ENCODE results near the gene PPP1R1C. TPM values are rescaled to one million over a fixed set of nuclear protein-coding genes. Genes with fewer than 3 reads are reported as not detected.

The PPP1R1C gene
- total RNA-seq, 1 donor from 2014 or later: 0.50 TPM

DNA sequence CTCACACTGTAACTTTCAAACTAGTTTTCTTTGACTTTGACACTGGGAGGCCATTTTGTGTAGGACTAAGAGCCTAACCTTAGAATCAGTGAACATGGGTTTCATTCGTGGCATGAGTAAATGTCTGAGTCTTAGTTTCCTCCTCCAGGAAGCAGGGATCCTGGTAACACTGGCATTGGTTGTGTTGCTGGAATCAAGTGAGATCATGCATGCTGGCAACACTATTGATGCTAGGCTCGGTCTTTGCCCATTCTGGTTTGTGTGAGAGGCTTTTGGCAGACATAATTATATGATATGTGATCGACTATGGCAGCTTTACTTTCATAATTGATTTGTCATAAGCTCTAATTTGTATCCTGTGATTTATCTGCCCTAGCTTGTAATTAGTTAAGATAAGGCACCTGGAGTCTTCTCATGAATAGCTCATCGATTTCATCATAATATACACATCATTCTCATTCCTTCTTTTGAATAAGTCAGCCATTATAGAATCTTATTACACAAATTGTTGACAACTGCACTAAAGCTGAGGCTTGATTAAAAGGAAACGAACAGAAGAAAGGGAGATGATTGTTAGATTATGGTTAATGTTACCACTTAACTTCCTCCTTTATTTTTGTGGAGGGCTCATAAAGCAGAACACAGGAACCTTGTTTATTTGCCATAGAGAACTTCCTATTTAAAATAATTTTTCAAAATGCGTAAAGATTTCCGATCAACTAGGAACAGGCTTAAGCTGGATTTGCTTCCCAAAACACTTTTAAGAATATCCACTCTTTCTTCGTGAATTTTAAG, 12.6 kb downstream of the PPP1R1C start:
- Histone ChIP-seq H3K4me2 (ENCODE audit: low read length) (no peak overlapping the region), H3K4me1 (ENCODE audit: insufficient read depth, low read length) (no peaks in the 10 kb centered on the region), H3K4me3 (ENCODE audit: insufficient read depth, low read depth, low read length) (no peak overlapping the region), H4K20me1 (ENCODE audit: insufficient read depth, low read length) (no peaks in the 10 kb centered on the region), H3K9ac (ENCODE audit: low read length) (no peak overlapping the region), H3K36me3 (ENCODE audit: insufficient read depth, low read length) (no peaks in the 10 kb centered on the region), H2AFZ (ENCODE audit: low read depth, low read length) (no peak overlapping the region), H3K27me3 (ENCODE audit: insufficient read depth, low read length) (no peaks in the 10 kb centered on the region), H3K27ac (ENCODE audit: low read depth, low read length) (no peak overlapping the region), H3K9me3 (ENCODE audit: insufficient read depth, low read depth, low read length) (no peaks in the 10 kb centered on the region), H3K79me2 (ENCODE audit: insufficient read depth, low read length) (no peaks in the 10 kb centered on the region)
- no peaks in the 10 kb centered on the region for H3K36me3 Mint-ChIP-seq (ENCODE audit: low read depth, unreplicated experiment)
- no peak for FAIRE-seq
- no peak for DNase-seq (ENCODE audit: low read depth)
- TF ChIP-seq, protein P1, sequence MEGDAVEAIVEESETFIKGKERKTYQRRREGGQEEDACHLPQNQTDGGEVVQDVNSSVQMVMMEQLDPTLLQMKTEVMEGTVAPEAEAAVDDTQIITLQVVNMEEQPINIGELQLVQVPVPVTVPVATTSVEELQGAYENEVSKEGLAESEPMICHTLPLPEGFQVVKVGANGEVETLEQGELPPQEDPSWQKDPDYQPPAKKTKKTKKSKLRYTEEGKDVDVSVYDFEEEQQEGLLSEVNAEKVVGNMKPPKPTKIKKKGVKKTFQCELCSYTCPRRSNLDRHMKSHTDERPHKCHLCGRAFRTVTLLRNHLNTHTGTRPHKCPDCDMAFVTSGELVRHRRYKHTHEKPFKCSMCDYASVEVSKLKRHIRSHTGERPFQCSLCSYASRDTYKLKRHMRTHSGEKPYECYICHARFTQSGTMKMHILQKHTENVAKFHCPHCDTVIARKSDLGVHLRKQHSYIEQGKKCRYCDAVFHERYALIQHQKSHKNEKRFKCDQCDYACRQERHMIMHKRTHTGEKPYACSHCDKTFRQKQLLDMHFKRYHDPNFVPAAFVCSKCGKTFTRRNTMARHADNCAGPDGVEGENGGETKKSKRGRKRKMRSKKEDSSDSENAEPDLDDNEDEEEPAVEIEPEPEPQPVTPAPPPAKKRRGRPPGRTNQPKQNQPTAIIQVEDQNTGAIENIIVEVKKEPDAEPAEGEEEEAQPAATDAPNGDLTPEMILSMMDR (IDR thresholded peaks at IDR 0.05; ENCODE audit: insufficient read depth, low read depth, low read length): no peak
- TF ChIP-seq EZH2 (IDR thresholded peaks at IDR 0.05; ENCODE audit: insufficient read depth, low read length): no peak
- no peak overlapping the region for H3K27ac Mint-ChIP-seq (ENCODE audit: unreplicated experiment)
- H3K27me3 Mint-ChIP-seq (ENCODE audit: low read depth, unreplicated experiment): no peaks in the 10 kb centered on the region
- no peaks in the 10 kb centered on the region for H3K4me1 Mint-ChIP-seq (ENCODE audit: low read depth, unreplicated experiment)
- H3K9me3 Mint-ChIP-seq (ENCODE audit: unreplicated experiment): no peaks in the 10 kb centered on the region
- H3K4me3 Mint-ChIP-seq (ENCODE audit: unreplicated experiment): no peak overlapping the region

DNA sequence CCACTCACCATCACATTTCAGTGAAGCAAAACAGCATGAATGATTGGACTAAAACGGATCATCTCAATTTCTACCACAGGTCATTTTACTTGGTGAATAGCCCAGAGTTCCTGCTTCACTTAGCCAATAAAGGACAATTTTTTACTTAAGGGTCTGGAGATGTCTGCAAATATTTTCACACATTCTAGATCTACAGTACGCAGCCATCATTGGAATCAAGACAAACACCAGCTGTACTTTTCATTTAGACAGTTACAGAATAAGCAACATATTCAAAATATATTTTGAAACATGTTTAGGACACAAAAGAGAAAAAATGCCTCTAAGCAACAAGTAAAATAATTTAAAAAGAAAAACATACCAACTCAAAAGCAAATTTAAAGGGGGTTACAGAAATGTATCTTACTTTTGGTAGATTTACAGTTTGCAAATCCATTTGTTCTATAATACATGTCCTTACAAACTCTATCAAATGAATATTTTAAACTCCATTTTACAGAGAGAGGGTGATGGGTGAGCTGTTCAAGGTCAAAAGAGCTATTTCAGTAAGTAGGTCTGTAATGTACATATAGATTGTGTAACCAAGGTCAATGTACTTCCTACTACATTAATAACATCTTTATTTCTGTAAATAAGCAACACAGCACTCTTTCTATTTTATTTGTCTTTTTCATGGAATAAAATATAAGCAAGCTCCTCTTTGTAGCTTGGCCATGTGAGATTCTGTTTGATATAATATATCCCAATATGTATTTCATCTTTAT, 13.4 kb downstream of the PPP1R1C start:
- H3K27ac ChIP-seq (ENCODE audit: low read depth, low read length): no peak overlapping the region
- no peaks in the 10 kb centered on the region for H3K4me1 Mint-ChIP-seq (ENCODE audit: low read depth, unreplicated experiment)
- no peaks in the 10 kb centered on the region for H3K9me3 Mint-ChIP-seq (ENCODE audit: unreplicated experiment)
- no peak overlapping the region for H3K4me3 Mint-ChIP-seq (ENCODE audit: unreplicated experiment)
- H3K36me3 Mint-ChIP-seq (ENCODE audit: low read depth, unreplicated experiment): no peaks in the 10 kb centered on the region
- H3K4me2 ChIP-seq (ENCODE audit: low read length): no peak overlapping the region
- no peaks in the 10 kb centered on the region for H3K27me3 ChIP-seq (ENCODE audit: insufficient read depth, low read length)
- no peaks in the 10 kb centered on the region for H3K27me3 Mint-ChIP-seq (ENCODE audit: low read depth, unreplicated experiment)
- DNase-seq (ENCODE audit: low read depth): no peak
- no peaks in the 10 kb centered on the region for H4K20me1 ChIP-seq (ENCODE audit: insufficient read depth, low read length)
- TF ChIP-seq EZH2 (IDR thresholded peaks at IDR 0.05; ENCODE audit: insufficient read depth, low read length): no peak
- TF ChIP-seq, protein P1 (IDR thresholded peaks at IDR 0.05; ENCODE audit: insufficient read depth, low read depth, low read length): no peak
- H3K4me1 ChIP-seq (ENCODE audit: insufficient read depth, low read length): no peaks in the 10 kb centered on the region
- no peak overlapping the region for H2AFZ ChIP-seq (ENCODE audit: low read depth, low read length)
- H3K79me2 ChIP-seq (ENCODE audit: insufficient read depth, low read length): no peaks in the 10 kb centered on the region
- H3K4me3 ChIP-seq (ENCODE audit: insufficient read depth, low read depth, low read length): no peak overlapping the region
- no peak overlapping the region for H3K9ac ChIP-seq (ENCODE audit: low read length)
- no peak overlapping the region for H3K27ac Mint-ChIP-seq (ENCODE audit: unreplicated experiment)
- no peaks in the 10 kb centered on the region for H3K9me3 ChIP-seq (ENCODE audit: insufficient read depth, low read depth, low read length)
- H3K36me3 ChIP-seq (ENCODE audit: insufficient read depth, low read length): no peaks in the 10 kb centered on the region
- FAIRE-seq: no peak
